ENCODE measurements around the gene EFNA1.
"Not testable (repeated sequence)": the region's sequence is repeated elsewhere in the genome, so short reads cannot be mapped to it uniquely, and the experiment has no call there.

EFNA1 gene

DNA sequence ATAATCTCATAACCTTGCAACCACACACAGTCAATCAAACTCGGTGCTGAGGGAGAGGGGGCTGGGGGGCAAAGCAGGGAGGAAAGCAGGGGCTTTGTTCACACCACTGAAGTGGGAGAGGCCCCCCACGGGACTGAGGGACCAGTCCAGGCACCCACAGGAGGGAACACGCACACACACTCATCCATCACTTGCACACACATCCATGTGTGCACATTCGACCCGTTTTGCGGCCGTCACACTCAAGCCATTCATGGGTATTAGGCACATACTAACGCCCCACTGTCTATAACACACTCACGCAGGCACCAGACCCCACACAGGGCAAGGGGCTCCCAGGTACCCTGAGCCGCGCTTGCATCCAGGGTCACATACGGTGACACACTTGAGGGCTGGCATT lies 35.0 kb upstream of the EFNA1 start:
- no peak for DNase-seq

DNA sequence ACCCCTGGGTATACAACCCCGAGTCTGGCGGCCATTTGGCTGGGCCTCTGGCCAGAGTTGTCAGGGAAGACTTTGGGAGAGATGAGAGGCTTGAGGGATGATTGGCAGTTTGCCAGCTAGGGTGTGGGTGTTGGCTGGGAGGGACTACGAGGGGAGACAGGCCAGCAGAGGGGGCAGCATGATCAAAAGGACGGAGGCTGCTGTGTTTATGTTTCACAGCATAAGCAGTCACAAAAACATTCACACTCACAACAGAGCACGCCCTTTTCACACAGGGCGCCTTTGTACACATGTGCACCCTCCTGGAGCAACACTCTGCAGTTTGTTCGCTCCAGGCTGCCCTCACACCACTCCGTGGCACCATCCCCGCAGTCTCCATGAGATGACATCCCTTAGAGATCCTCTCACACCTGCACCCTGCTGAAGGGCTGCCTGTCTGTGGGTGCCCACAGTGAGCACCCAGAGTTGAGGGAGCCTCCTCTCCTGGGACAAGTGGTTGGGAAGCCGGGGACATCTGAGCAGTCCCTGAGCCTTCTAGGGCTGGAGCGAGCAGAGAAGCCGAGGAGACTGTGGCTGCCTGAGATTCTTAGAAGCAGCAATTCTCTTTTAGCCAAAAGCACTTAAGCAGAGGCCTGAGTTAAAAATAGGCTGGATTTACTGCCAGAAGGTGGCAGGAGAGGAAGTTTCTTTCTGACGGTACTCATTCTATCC lies 33.6 kb upstream of the EFNA1 start:
- DNase-seq: no peak

DNA sequence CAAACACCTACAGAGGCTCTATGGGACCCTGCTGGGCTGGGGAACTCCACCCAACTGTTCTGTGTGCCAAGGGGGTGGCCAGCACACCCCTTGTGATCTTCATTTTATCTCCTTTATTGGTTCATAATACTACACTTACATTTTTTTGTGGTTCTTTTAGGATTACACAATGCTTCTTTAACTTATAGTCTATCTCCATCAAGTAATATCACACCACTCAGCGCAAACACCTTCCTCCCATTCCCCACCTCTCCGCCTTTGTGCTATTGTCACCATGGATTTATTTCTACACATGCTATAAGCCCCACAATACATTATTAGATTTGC lies 33.1 kb upstream of the EFNA1 start:
- no peak for DNase-seq

DNA sequence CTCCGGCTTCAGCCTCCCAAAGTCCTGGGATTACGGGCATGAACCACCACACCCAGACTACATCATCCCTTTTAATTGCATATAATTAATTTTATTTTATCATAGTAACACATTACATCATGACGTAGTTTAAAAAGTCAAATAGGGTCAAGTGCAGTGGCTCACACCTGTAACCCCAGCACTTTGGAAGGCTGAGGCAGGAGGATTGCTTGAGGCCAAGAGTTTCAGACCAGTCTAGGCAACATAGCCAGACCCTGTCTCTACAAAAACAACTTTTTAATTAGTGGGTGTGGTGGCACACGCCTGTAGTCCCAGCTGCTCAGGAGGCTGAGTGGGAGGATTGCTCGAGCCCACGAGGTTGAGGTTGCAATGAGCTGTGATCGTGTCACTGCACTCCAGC lies 28.3 kb upstream of the EFNA1 start:
- DNase-seq: no peak

DNA sequence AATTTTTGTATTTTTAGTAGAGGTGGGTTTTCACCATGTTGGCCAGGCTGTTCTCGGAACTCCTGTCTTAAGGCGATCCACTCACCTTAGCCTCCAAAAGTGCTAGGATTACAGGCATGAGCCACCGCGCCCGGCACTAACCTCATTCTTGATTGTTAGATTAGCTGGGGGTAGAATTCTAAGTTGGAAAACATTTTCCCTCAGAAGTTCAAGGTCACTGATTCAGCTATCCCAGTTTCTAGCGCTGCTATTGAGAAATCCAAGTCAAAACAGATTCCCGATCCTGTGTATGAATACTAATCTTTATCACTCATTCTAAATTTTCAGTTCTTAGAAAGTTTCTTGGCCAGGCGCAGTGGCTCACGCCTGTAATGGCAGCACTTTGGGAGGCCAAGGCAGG lies 24.4 kb upstream of the EFNA1 start:
- DNase-seq: no peak

DNA sequence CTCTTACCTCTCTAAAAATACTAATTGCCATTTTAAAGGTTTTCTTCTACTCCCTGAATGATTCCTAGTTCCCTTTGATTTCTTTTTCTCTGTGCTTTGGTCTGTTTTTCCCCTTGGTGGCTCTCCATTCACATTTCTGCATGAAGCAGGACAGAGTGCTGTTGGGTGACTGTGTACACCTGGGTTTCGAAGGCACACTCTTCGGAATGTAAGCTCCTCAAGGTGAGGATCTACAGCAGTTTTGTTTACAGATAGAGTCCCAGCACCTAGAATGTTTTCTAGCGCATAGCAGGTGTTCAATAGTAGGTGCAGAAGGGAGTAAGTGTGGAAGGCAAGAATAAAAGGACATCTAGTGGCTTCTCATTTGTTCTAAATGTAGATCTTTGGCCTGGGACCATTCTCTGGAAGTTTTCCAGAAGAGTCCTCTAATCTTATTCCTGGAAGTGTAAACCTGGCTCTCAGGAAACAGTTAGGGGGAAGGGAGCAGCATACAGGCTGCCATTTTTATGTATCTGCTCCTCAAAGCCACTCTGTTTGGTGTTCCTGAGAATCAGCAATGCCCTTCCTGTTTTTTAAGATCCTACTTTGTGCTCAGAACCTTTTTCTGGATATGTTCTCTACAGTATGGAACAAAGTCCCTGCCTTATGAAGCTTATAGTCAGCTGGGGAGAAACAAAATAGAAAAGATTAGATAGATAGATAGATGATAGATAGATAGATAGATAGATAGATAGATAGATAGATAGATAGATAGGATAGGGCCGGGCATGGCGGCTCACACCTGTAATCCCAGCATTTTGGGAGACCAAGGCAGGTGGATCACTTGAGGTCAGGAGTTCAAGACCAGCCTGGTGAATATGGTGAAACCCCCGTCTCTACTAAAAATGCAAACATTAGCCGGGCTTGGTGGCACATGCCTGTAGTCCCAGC lies 22.8 kb upstream of the EFNA1 start:
- no peak for DNase-seq

DNA sequence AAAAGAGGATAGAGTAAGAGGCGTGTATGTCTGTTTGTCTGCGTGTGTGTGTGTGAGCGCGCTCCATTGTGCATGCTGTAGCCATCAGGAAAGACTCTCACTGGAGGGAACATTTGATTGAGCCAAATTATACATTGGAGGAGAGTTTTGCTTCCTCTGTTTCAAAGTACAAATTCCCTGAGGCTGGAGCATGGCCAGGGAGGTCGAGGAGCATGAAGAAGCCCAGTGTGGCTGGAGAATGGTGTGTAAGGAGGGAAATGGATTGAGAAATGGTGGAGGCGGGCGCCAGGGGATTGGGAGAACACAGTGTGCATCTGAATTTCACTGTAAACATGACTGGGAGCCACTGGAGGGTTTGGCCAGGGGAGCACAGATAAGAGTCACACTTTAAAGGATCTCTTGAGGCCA lies 22.1 kb upstream of the EFNA1 start:
- DNase-seq: no peak

DNA sequence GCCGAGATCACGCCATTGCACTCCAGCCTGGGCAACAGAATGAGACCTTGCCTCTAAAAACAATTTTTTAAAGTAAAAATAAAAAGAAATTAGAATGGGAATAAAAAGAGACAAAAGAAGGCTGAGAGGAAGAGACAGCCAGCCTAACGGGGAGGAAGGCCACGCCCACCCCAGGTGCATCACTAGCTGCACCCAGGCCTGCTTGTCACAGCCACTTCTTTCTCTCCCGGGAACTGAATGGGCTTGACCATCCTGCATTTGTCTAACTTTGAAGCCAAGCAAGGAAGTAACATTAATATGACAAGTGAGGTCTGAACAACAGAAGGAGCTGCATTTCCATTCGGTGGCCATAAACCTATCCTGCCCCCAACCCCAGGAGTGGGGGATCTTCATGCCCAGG lies 20.8 kb upstream of the EFNA1 start:
- DNase-seq: no peak

DNA sequence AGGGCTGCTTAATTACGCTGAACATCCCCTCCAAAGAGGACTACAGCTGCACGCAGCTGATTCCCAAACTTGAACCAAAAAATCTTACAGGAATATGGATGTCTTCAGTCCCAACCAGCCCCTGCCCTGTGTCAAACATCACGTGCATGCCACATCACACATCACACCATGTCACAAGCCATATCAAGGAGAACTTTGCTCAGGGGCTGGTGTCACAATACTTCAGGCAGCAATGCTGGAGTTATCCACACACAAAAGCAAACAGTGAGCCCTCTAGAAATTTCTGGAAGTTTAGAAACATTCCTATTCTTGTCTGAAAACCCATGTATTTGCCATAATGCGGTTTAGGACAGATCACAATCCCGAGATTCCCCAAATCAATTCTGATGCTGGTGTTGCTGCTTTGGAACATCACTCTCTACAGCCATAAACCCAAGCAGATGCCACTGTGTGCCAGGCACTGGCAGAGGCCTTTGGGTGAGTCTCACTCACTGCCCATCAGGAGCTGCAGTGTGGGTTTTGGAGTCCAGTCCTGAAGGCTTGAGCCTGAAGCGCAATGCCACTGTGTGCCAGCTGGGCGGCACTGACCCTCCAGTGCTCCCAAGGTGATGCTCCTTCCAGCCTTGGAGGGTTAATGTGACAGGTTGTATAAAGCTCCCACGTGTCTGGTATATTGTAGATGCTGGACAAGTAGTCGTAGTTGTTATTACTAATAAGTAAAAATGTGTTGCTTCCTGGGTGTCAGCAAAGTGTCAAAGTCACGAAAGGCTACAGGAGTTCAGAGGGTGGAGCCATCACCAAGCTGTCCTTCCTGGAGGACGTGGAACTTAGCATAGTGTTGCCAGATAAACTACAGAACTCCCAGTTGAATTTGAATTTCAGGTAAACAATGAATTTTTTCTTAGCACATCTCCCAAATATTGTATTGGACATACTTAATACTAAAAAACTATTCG lies 20.1 kb upstream of the EFNA1 start:
- DNase-seq: no peak

DNA sequence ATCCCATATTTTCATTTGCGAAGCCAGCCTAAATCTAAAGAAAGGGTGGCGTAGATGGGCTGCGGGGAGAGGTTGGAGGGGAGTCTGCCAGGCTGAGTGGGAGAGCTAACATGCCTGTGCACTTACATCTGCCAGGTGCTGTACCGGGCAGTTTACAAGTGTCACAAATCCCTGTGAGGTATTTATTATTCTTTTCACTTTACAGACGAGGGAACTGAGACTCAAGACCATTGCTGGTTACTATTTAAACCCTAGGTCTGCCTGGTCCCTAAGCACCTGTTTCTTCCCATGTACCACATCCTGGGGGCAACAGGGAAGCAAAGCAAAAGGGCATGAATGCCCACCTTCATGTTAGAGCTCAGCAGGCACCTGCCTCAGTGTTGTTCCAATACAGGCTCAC lies 19.4 kb upstream of the EFNA1 start:
- DNase-seq: no peak

DNA sequence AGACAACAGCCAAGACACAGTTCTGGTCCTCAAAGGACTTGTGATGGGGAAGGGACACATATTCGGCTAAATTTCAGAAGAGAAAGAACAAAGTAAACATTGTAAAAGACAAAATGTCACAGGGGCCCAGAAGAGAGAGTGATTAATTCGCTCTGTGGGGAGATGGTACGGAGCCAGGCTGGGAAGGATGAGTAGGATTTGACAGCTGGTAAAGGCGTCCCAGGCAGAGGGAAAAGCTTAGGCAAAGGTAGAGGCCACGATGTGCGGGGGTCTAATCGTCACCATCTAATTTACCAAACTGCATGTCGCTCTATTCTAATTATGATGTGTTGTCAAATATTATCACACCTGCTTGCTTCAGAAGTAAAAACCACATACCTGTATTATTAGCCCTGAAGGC lies 17.3 kb upstream of the EFNA1 start:
- no peak for DNase-seq

DNA sequence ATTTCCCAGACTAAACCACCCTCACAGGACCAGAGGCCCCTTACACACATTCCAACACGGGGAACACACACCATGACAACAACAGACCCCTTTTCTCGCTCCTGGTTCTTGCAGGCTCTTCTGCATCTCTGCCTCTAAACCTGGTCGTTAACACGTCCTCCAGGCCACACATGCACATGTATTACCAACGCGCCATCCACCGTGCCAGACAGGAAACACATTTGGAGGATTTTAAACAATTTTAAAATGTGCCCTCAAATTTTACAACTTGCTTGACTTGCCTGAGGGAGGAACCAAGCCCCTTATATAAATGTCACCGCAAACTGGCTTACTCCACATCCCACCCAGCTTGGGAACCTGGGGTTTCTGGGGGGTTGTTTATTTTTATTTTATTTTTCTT lies 16.9 kb upstream of the EFNA1 start:
- no peak for DNase-seq

DNA sequence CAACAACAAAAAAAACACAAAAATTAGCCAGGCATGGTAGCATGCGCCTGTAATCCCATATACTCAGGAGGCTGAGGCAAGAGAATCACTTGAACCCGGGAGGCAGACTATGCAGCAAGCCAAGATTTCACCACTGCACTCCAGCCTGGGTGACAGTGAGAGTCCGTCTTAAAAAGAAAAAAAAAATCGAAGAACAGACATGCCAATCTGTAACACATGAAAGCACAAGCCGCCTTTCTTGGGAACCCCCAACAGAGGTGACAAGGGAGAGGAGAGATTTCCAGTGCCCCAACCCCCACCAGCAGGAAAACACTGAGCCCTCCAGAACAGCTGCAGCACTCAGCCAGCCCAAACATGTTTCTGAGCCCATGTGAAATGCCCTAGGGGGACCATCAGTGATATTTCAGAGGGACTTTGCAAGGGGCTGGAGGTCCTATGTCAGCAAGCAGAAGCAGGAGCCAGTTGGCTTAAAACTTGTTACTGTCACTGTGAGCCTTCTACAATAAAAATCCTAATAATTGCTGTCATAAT lies 14.2 kb upstream of the EFNA1 start:
- DNase-seq: no peak

DNA sequence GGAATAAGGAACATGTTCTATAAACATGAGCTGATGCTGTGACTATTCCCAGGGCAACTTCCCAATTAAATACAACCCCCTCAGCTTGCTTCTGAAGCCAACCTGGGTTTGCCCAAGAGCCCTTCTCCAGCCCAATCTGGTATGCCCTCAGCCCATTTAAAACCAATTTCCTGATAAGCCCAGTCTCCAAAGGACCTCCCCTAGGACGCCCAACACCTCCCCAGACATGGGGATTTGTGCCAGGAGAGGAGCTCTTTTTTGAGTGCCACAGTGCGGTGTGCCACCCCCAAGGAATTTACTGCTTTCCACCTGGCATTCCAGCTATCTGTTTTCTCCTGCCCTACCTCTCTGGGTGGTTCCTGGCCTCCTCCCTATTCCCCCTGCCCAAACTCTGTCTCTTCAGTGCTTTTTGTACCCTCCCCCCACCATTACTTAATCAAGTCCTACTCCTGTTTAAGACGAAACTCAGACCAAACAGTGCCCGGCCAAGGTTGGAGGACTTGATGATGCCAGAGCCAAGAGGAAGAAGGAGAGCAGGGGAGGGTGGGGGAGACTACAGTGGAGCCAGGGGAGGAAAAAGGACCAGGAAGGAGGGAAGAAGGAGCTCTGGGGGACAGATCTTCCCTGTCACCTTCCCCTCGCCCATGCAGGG lies 11.4 kb upstream of the EFNA1 start:
- DNase-seq: no peak

DNA sequence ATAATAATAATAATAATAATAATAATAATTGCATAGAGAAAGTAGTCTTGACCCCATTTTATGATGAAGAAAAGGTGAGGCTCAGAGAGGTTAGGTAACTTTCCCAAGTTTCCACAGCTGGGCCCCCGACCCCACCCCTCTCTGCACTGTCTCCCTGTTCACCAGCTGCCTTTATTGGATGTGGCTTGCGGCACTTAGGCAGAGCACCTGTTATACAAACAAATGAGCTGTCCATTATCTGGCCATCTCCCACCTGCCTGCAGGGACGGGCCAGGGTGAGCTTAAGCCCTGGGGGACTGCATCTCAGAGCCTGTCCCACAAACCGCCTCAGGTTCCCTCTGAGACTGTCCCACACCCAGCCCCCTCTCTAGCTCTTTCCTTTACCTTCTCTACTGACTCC lies 10.1 kb upstream of the EFNA1 start:
- peak; percentile 71 for DNase-seq

DNA sequence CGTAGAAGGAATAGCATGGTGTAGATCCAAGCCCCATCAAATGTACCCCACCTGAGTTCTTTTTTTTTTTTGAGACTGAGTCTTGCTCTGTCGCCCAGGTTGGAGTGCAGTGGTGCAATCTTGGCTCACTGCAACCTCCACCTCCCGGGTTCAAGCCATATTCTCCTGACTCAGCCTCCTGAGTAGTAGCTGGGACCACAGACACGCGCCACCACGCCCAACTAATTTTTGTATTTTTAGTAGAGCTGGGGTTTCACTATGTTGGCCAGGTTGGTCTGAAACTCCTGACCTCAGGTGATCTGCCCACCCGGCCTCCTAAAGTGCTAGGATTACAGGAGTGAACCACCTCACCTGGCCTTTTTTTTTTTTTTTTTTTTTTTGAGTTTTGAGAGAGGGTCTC lies 9.6 kb upstream of the EFNA1 start:
- DNase-seq: not testable (repeated sequence)

DNA sequence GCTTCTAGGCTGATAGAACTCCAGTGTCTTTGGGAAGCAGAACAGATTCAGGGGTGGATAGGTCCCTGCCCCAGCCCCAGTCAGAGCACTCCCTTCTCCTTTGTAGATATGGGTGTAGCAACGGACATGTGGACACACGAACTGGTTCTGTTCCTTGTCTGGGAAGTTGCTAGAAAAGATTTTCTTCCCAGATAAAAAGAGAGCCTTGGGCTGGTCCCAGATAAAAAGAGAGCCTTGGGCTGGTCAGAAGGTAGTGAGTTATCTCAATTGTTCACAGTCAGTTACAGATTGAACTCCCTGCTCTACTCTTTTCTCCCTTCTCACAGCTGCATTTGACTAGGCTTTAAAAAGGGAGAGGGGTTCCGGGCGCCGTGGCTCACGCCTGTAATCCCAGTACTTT lies 7.4 kb upstream of the EFNA1 start:
- DNase-seq: no peak

DNA sequence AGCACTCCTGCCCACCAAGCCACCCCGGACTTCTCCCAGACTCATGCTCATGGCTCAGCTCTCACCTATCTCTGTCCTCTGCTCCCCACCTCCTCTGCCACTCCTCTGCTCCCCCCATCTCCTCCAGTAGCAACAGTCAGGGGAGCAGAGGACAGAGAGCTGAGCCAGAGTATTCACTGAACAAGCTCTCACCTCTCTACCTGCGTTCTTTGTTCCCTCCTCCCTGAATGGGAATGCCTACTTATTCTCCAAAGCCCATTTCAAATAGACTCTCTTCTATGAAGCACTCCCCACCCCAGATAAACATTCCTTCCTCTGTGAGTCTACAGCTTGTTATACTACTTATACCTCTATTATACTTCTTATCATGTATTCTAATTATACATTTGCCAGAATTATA lies 6.4 kb upstream of the EFNA1 start:
- no peak for DNase-seq

DNA sequence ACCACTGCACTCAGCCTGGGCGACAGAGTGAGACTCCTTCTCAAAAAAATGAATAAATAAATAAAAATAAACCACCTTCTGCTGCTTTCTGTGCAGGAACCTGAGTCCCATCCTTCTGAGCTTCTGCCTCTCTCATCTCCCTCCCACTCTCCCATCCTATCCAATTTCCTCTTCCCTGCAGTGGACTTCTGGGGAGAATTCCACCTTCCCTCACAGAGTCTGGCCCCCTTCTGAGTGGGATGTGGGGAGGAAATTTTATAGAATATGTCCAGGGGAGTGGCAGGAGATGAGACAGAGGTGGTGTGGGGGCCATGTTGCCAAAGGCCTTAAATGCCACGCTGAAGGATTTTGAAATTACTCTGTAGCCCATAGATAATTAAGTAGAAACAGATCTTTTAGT lies 5.4 kb upstream of the EFNA1 start:
- no peak for DNase-seq

DNA sequence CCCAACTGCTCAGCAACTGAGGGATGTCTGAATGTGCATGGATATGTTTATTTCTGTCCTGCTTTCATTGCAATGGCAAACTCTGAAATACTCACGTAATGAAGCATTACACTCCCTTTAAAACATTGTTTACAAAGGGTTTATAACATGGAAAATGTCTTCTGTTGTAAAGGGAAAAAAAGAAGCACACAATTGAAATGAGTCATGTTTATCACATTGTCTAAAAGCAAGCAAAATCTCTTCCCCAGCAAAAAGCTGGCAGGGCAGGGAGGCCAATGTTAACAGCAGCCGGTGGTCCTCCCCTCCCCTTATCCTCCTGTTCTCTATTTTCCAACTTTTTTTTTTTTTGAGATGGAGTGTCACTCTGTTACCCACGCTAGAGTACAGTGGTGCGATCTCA lies 3.9 kb upstream of the EFNA1 start:
- no peak for DNase-seq

DNA sequence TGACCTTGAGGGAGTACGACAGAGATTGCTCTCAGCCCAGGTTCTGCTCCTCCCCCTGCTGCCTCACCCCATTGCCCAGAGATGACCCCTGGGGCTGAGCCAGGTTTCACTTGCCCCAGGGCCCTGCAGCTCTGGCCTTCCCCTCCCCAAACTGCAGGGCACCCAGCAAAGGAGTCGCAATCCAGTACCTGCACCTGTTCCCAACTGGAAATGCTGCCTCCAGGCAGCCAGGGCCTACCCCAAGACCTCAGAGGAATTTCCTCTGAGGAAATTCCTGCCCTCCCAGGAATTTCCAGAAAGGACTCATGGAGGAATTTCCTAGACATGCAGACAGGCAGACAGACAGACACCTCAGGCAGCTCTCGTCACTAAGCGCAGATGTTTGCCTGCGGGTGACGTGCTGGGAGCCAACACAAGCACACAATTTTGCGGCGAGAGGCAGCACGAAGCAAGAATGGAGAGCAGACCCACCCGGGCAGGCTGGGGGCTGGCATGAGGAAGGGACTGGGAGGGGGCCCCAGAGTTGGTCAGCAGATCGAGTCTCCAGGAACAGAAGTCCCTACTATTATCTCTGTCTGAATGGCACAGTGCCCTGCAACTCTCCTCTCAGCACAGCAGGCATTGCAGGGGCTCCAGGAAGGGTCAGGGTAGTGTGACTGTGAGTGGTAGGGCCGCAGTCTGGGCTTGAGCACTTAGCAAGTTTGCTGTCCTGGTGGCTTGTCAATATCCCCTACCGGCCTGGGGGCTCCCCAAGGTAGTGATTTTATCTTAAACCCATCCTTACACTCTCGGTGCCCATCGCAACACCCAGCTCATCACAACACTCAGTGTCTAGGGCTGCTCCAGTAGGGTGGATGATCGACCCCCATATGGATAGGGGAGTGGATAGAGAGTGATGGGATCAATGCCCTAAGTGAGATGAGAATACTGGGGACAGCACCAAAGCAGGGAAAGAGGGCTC lies 2.9 kb upstream of the EFNA1 start:
- DNase-seq: peak; percentile 95
